ENCODE measurements around the gene CDH11. TPM values are rescaled to one million over a fixed set of nuclear protein-coding genes. Genes with fewer than 3 reads are reported as not detected.
A peak's percentile ranks its signal among the peaks of the same experiment; 100 is the strongest.

CDH11 gene
- total RNA-seq, 1 donor from 2014 or later: 82.1 TPM

- H3K4me3 ChIP-seq (ENCODE audit: low read depth, low read length): no peak overlapping the region
- no peaks in the 10 kb centered on the region for H3K27me3 ChIP-seq (ENCODE audit: control insufficient read depth, insufficient read depth, low read length)
- no peaks in the 10 kb centered on the region for H3K36me3 ChIP-seq (ENCODE audit: control insufficient read depth, insufficient read depth, low read length)
- FAIRE-seq (no peak), DNase-seq (ENCODE audit: low read depth) (no peak)
- TF ChIP-seq CTCF (IDR thresholded peaks at IDR 0.05; ENCODE audit: insufficient read depth, low read length, severe bottlenecking): no peak
Measured at GRCh38 chr16:65061263-65061662, 60.6 kb downstream of the CDH11 start.

- Histone ChIP-seq H3K27me3 (ENCODE audit: control insufficient read depth, insufficient read depth, low read length) (no peaks in the 10 kb centered on the region), H3K4me3 (ENCODE audit: low read depth, low read length) (no peak overlapping the region), H3K36me3 (ENCODE audit: control insufficient read depth, insufficient read depth, low read length) (no peaks in the 10 kb centered on the region)
- FAIRE-seq (no peak), DNase-seq (ENCODE audit: low read depth) (peak; percentile 17)
- TF ChIP-seq CTCF (IDR thresholded peaks at IDR 0.05; ENCODE audit: insufficient read depth, low read length, severe bottlenecking): no peak
Measured at GRCh38 chr16:65059406-65059980, 62.4 kb downstream of the CDH11 start.

- H3K27me3 ChIP-seq (ENCODE audit: control insufficient read depth, insufficient read depth, low read length): no peaks in the 10 kb centered on the region
- FAIRE-seq (peak; percentile 68), DNase-seq (ENCODE audit: low read depth) (no peak)
- no peak overlapping the region for H3K4me3 ChIP-seq (ENCODE audit: low read depth, low read length)
- TF ChIP-seq CTCF (IDR thresholded peaks at IDR 0.05; ENCODE audit: insufficient read depth, low read length, severe bottlenecking): no peak
- no peaks in the 10 kb centered on the region for H3K36me3 ChIP-seq (ENCODE audit: control insufficient read depth, insufficient read depth, low read length)
Measured at GRCh38 chr16:65057184-65057583, 64.7 kb downstream of the CDH11 start.

GRCh38 chr16:65054457-65054856 lies 67.4 kb downstream of the CDH11 start:
- Histone ChIP-seq H3K36me3 (ENCODE audit: control insufficient read depth, insufficient read depth, low read length) (no peaks in the 10 kb centered on the region), H3K27me3 (ENCODE audit: control insufficient read depth, insufficient read depth, low read length) (no peaks in the 10 kb centered on the region), H3K4me3 (ENCODE audit: low read depth, low read length) (no peak overlapping the region)
- no peak for TF ChIP-seq CTCF (IDR thresholded peaks at IDR 0.05; ENCODE audit: insufficient read depth, low read length, severe bottlenecking)
- DNase-seq (ENCODE audit: low read depth) (no peak), FAIRE-seq (no peak)

- FAIRE-seq: no peak
- Histone ChIP-seq H3K27me3 (ENCODE audit: control insufficient read depth, insufficient read depth, low read length) (no peaks in the 10 kb centered on the region), H3K36me3 (ENCODE audit: control insufficient read depth, insufficient read depth, low read length) (no peaks in the 10 kb centered on the region), H3K4me3 (ENCODE audit: low read depth, low read length) (no peak overlapping the region)
- DNase-seq (ENCODE audit: low read depth): no peak
- TF ChIP-seq CTCF (IDR thresholded peaks at IDR 0.05; ENCODE audit: insufficient read depth, low read length, severe bottlenecking): no peak
Measured at GRCh38 chr16:65049679-65050078, 72.2 kb downstream of the CDH11 start.

GRCh38 chr16:65045961-65046360 lies 75.9 kb downstream of the CDH11 start:
- H3K36me3 ChIP-seq (ENCODE audit: control insufficient read depth, insufficient read depth, low read length): no peaks in the 10 kb centered on the region
- H3K27me3 ChIP-seq (ENCODE audit: control insufficient read depth, insufficient read depth, low read length): no peaks in the 10 kb centered on the region
- no peak for TF ChIP-seq CTCF (IDR thresholded peaks at IDR 0.05; ENCODE audit: insufficient read depth, low read length, severe bottlenecking)
- no peak overlapping the region for H3K4me3 ChIP-seq (ENCODE audit: low read depth, low read length)
- FAIRE-seq (no peak), DNase-seq (ENCODE audit: low read depth) (no peak)

All from bronchial epithelial cell (primary cell).